Activated CD8-positive, alpha-beta memory T cell treated with anti-CD3 and anti-CD28 coated beads for 36 hours (primary cell): Measurements from ENCODE around the gene STT3B. TPM values are rescaled to one million over a fixed set of nuclear protein-coding genes. Genes with fewer than 3 reads are reported as not detected.

Source experiments
- CTCF ChIA-PET: fragments of 350-600 bp; sonication (Branson Sonifier 250); formaldehyde crosslinking; loops from one replicate; lab custom pipeline; 2021; ENCODE audit warnings: antibody characterized with exemption; lab: Charles Lee
- POLR2A ChIA-PET: fragments of 350-600 bp; sonication (Branson Sonifier 250); formaldehyde crosslinking; loops from one replicate; lab custom pipeline; 2021; ENCODE audit warnings: antibody characterized with exemption; lab: Charles Lee
- total RNA-seq, 2 experiments: library from RNA; stranded (reverse); gene quantifications; one replicate each; pipeline ENCODE4 v1.2.3, GENCODE V29; 2021

Gene STT3B
- total RNA-seq, 2 experiments from 2014 or later: 116 to 120 TPM

DNA sequence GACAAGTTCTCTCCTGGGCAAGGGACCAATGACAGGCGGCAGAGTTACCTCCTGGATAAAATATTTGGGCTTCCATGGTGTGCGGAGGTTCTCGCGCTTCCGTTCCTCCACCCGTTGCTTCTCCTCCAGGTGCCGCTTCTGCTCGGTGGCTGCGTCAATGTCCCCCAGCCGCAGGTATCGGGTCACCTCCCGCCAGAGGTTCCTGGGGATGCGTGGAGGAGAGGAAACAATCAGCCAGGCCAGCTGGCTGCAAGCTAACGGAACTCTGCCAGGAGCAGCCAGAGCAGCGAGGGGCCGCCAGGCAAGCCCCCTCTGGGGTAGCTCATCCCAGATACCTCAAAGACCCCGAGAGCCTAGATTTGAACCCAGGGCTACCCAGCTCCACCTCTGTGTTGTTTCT is 131.3 kb downstream of the STT3B start:
- POLR2A ChIA-PET: no interaction called here
- CTCF ChIA-PET: no interaction called here

DNA sequence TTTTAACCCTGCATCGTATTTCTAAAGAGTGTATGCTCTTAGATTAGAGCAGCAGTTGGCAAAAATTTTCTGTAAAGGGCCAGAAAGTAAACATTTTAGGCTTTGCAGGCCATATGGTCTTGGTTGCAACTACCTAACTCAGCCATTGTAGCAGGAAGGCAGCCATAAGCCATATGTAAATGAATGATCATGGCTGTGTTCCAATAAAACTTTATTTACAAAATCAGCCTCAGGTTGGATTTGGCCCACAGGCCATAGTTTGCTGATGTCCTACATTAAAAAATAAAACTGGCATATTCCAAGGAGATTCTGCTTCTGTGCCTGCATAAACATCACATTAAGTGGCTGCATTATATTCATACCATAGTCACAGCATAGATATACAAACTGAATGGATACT is 134.9 kb downstream of the STT3B start:
- ChIA-PET CTCF (no interaction called here), POLR2A (no interaction called here)

DNA sequence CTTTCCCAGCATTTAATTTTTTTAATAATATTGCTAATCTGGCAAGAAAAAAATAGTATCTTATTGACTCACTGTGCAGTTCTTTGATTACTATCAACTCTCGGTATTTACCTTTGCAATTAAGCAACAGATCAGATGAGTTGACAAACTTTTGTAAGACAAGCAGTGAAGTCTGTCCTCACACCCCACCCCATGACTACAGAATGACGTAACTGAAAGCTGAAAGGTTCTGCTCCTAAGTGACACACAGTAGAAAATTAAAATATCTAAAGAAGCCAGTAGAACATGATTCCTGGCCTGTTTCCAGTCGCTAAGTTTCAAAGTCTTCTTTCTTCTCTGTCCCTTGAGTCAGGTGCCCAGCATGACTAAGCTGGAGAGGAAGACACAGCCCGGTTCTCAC is 135.5 kb downstream of the STT3B start:
- CTCF ChIA-PET: no interaction called here
- POLR2A ChIA-PET: no interaction called here

- ChIA-PET CTCF (interaction anchor here (1.0 kb wide), 1 partner anchor 124 kb away, joined by 3 read pairs; no protein-coding TSS in a partner anchor), POLR2A (no interaction called here)
These were observed 137.4 kb downstream of the STT3B start for GRCh38 chr3:31670136-31670535.

GRCh38 chr3:31670722-31671121 is 138.0 kb downstream of the STT3B start:
- ChIA-PET CTCF (interaction anchor here (1.0 kb wide), 1 partner anchor 125 kb away, joined by 3 read pairs; no protein-coding TSS in a partner anchor), POLR2A (no interaction called here)

DNA sequence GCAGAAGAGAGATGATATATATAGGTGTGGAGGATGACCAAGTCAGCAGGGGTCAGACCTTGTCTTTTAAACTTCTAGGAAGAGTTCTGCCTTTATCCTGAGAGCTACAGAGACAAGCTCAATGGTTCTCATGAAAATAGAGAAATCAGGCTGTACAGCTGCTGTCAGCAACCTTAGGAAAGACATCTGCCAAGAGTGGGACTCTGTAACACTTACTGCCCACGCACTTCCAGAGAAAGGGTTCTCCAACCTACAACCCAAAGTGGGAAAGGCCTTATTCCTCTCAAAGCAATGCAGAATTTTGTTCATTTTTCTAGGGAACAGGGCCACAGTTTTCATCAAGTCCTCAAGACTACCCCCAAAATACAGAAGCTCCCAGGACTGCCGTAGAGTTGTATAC is 138.7 kb downstream of the STT3B start:
- POLR2A ChIA-PET: no interaction called here
- CTCF ChIA-PET: interaction anchor here (0.6 kb wide), 1 partner anchor 69 kb away, joined by 3 read pairs; no protein-coding TSS in a partner anchor

GRCh38 chr3:31671976-31672375 is 139.3 kb downstream of the STT3B start:
- POLR2A ChIA-PET: no interaction called here
- CTCF ChIA-PET: interaction anchor here (0.6 kb wide), 1 partner anchor 69 kb away, joined by 3 read pairs; no protein-coding TSS in a partner anchor

DNA sequence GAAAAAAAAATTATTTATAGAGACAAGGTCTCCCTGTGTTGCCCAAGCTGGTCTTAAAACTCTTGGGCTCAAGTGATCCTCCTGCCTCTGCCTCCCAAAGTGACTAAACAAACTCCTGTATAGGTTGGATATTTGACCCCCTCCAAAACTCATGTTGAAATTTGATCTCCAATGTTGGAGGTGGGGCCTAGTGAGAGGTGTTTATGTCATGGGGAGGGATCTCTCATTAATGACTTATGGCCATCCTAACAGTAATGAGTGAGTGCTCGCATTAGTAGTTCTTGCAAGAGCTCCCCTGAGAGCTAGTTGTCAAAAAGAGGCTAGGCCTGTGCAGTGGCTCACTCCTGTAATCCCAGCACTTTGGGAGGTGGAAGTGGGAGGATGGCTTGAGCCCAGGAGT is 141.2 kb downstream of the STT3B start:
- ChIA-PET CTCF (no interaction called here), POLR2A (no interaction called here)

- POLR2A ChIA-PET: no interaction called here
- CTCF ChIA-PET: no interaction called here
These were observed 143.8 kb downstream of the STT3B start for GRCh38 chr3:31676556-31676955.

DNA sequence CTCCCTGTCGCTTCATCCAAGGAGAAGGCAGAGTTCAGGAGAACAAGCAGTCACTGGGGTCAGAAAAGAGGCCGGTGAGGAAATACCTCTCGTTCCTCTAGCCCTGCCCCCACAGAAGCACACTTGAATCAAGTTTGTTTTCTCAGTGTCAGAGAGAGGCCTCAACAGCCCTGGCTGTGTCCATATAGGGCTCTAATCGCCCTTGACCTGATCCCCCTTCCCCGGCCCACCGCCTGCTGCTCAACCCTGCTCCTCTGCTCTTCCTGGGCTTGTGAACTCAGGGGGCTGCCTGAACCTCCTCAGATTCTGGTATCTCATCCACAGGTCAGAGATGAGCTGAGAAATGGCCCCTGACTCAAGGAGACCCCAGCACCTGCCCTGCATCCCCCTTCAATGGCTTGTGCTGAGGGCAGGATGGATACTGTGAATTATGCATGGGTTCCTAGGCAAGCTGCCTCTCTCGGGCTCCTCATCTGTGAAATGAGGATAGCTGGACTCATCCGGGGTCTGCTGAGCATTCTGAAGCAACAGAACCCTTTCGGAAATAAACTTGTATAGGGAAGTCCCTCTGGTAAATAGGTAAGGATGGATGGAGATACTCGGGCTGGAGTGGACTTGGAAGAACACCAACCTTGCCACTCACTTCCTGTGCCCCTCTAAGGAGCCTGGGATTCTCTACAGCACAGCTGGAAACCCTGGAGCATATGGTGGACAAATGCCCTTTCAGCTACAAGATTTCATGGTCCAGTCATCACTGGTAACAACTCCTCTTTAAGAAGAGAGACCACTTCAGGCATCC is 147.5 kb downstream of the STT3B start:
- CTCF ChIA-PET: no interaction called here
- POLR2A ChIA-PET: no interaction called here
